K562 (cell line): ENCODE measurements around the gene CLASP1. TPM values are rescaled to one million over a fixed set of nuclear protein-coding genes. Genes with fewer than 3 reads are reported as not detected.
"Not testable (repeated sequence)": the region's sequence is repeated elsewhere in the genome, so short reads cannot be mapped to it uniquely, and the experiment has no call there.

Experiments
- ATAC-seq: fragments of 200-7000 bp; cut with Tn5 transposase; 3 replicates; pipeline ENCODE4 v1.9.1; 2020; ENCODE audit warnings: moderate library complexity
- BruUV-seq: library from RNA; stranded (reverse); fragments of 400-500 nt; replicated peaks from 2 replicates; lab custom pipeline; 2021; lab: Mats Ljungman, UMichigan
- CTCF ChIA-PET: fragments of 300-600 bp; formaldehyde crosslinking; extraction: SDS; loops from one replicate; lab custom pipeline; 2021; ENCODE audit warnings: low intra/inter-chr PET ratio; lab: Yijun Ruan, JAX
- POLR2A ChIA-PET: fragments of 300-600, 350-650 bp; sonication (Branson Sonifier 250); formaldehyde crosslinking; extraction: SDS; loops from one replicate; lab custom pipeline; 2021; ENCODE audit warnings: antibody characterized with exemption, inconsistent platforms; lab: Yijun Ruan, JAX
- DNase-seq, 4 experiments: peaks; one replicate each; pipeline versions ENCODE4 v3.0.0 to v3.0.0-alpha.2; 2011 to 2018; ENCODE audit warnings: low spot score in 3 of 4, mixed read lengths in 3 of 4; ENCODE audit errors: extremely low read depth in 1 of 4
- FAIRE-seq: peaks from 2 replicates; lab custom pipeline; 2011; peaks lifted over from hg19 to GRCh38; lab: Jason Lieb, UNC
- H2AFZ ChIP-seq: 2 replicates; pipeline ENCODE4 v1.6.0; 2011; ENCODE audit warnings: low read depth, low read length, control low read depth, inconsistent platforms
- H3K27ac ChIP-seq: fragments of 200-600 bp; 3 replicates; pipeline ENCODE4 v1.8.0; 2011; ENCODE audit warnings: low read depth, mild to moderate bottlenecking, control low read depth, inconsistent platforms, low read length, moderate library complexity, mixed read lengths; ENCODE audit errors: extremely low read depth
- H3K27me3 ChIP-seq, 2 experiments: fragments of 300-600 bp in 1 of 2; 2 replicates in 1 of 2; 3 replicates in 1 of 2; pipeline versions ENCODE4 v1.6.0 to v1.8.0; 2011; ENCODE audit warnings: inconsistent platforms in 2 of 2, low read length in 2 of 2, mild to moderate bottlenecking in 1 of 2, mixed read lengths in 1 of 2, moderate library complexity in 1 of 2; ENCODE audit not compliant: control insufficient read depth in 2 of 2, insufficient read depth in 2 of 2
- H3K36me3 ChIP-seq: fragments of 300-600 bp; 3 replicates; pipeline ENCODE4 v1.8.0; 2011; ENCODE audit warnings: mild to moderate bottlenecking, low read length, inconsistent platforms; ENCODE audit not compliant: control insufficient read depth, insufficient read depth
- H3K4me1 ChIP-seq, 2 experiments: fragments of 200-600 bp in 1 of 2; replicated peaks in 1 of 2; 2 replicates in 1 of 2; 3 replicates in 1 of 2; pipeline versions ENCODE4 v1.5.1 to v1.8.0; 2011; ENCODE audit warnings: inconsistent platforms in 2 of 2, low read length in 2 of 2, mild to moderate bottlenecking in 1 of 2, mixed read lengths in 1 of 2, moderate library complexity in 1 of 2; ENCODE audit not compliant: control insufficient read depth in 2 of 2, insufficient read depth in 2 of 2
- H3K4me2 ChIP-seq: 2 replicates; pipeline ENCODE4 v1.6.1; 2011; ENCODE audit warnings: low read length, control low read depth, inconsistent platforms, mixed read lengths; ENCODE audit not compliant: insufficient read depth
- H3K4me3 ChIP-seq: fragments of 200-600 bp; sonication (generic), shearing (Covaris generic); 2 replicates; pipeline ENCODE4 v1.5.1; 2016; ENCODE audit warnings: control low read depth, inconsistent platforms
- H3K79me2 ChIP-seq: fragments of 200-600 bp; 3 replicates; pipeline ENCODE4 v1.8.0; 2011; ENCODE audit warnings: low read length, inconsistent platforms; ENCODE audit not compliant: control insufficient read depth, insufficient read depth
- H3K9ac ChIP-seq, 2 experiments: 2 replicates each; pipeline versions ENCODE4 v1.6.0 to v1.6.1; 2011; ENCODE audit warnings: low read depth in 2 of 2, low read length in 2 of 2, control low read depth in 1 of 2, inconsistent platforms in 1 of 2, mild to moderate bottlenecking in 1 of 2, mixed read lengths in 1 of 2; ENCODE audit not compliant: insufficient read depth in 1 of 2
- H3K9me1 ChIP-seq: one replicate; pipeline ENCODE4 v1.6.0; 2011; ENCODE audit warnings: inconsistent platforms, mild to moderate bottlenecking, low read length, moderate library complexity; ENCODE audit not compliant: control insufficient read depth, insufficient read depth
- H3K9me3 ChIP-seq: replicated peaks from 2 replicates; pipeline ENCODE4 v1.5.1; 2011; ENCODE audit warnings: low read depth, low read length, inconsistent platforms; ENCODE audit not compliant: control insufficient read depth, insufficient read depth
- H4K20me1 ChIP-seq: replicated peaks from 2 replicates; pipeline ENCODE4 v1.6.1; 2011; ENCODE audit warnings: low read length, inconsistent platforms, mixed read lengths; ENCODE audit not compliant: control insufficient read depth, insufficient read depth
- EGR1 ChIP-seq: fragments of 450-650 bp; conservative IDR thresholded peaks from 2 replicates; pipeline ENCODE4 v1.6.1; 2017; ENCODE audit warnings: mild to moderate bottlenecking
- ETV6 ChIP-seq, 3 experiments: fragments of 150-350 bp in 1 of 3; sonication (generic) in 1 of 3; formaldehyde crosslinking in 1 of 3; IDR thresholded peaks; 2 replicates each; pipeline versions ENCODE4 v1.6.1 to v1.8.0; 2014 to 2022; ENCODE audit warnings: borderline replicate concordance in 2 of 3, low read depth in 2 of 3, antibody characterized with exemption in 1 of 3, low read length in 1 of 3, mild to moderate bottlenecking in 1 of 3, missing genetic modification reagents in 1 of 3
- HDAC1 ChIP-seq, 2 experiments: fragments of 450-650 bp; IDR thresholded peaks; 2 replicates each; pipeline ENCODE4 v1.6.1; 2016 to 2017; ENCODE audit warnings: inconsistent platforms in 1 of 2, mild to moderate bottlenecking in 1 of 2, moderate library complexity in 1 of 2
- MCM2 ChIP-seq: fragments of 450-650 bp; IDR thresholded peaks from 2 replicates; pipeline ENCODE4 v1.6.1; 2017; ENCODE audit warnings: low read depth, mild to moderate bottlenecking
- SPI1 ChIP-seq: IDR thresholded peaks from 2 replicates; pipeline ENCODE4 v1.6.1; 2011; ENCODE audit warnings: low read depth, low read length, control low read depth, borderline replicate concordance
- TRIM24 ChIP-seq, 2 experiments: fragments of 450-650 bp; IDR thresholded peaks; 2 replicates each; pipeline ENCODE4 v1.6.1; 2016
- ZNF263 ChIP-seq: sonication (generic); formaldehyde crosslinking; IDR thresholded peaks from 2 replicates; pipeline ENCODE4 v1.8.0; 2022; ENCODE audit warnings: mild to moderate bottlenecking, missing genetic modification reagents, borderline replicate concordance
- ZNF431 ChIP-seq: sonication (generic); formaldehyde crosslinking; IDR thresholded peaks from 2 replicates; pipeline ENCODE4 v1.8.0; 2022; ENCODE audit warnings: mild to moderate bottlenecking, missing genetic modification reagents
- WGBS: fragments of 100-300 bp; shearing (Covaris generic); methylation state at CpG from one replicate; pipeline ENCODE4 v1.1.6; 2016; ENCODE audit warnings: low coverage, mixed read lengths; ENCODE audit not compliant: insufficient coverage; ENCODE audit errors: missing lambda C conversion rate; 5-methylcytosine and 5-hydroxymethylcytosine counted together
- in situ Hi-C: fragments of 300-500 bp; cut with MboI; formaldehyde crosslinking; loops from 4 replicates; pipeline ENCODE4 v1.15.0; 2018; ENCODE audit warnings: inconsistent platforms, mixed read lengths
- intact Hi-C: fragments of 100-400 bp; cut with micrococcal nuclease; formaldehyde crosslinking; loops from 2 replicates; pipeline ENCODE4 v1.14.2; 2022
- polyA plus RNA-seq, 8 experiments: library from polyadenylated mRNA; depleted of rRNA in 4 of 8; stranded (reverse) in 5 of 8; unstranded in 3 of 8; fragments of >200 nt; fragmentation: Nextera tagmentation in 2 of 8; fragmentation: Illumina TruSeq in 1 of 8; extraction: Ambion mirVana in 2 of 8; extraction: Trizol in 1 of 8; gene quantifications; 2 replicates each; pipeline versions ENCODE4 v1.2.1 to v1.2.3, GENCODE V29; 2011 to 2014; ENCODE audit warnings: inconsistent platforms in 1 of 8, missing spikeins in 1 of 8
- total RNA-seq, 7 experiments: library from RNA; depleted of rRNA in 6 of 7; stranded (reverse); fragments of >200 nt in 6 of 7; fragmentation: Illumina TruSeq in 2 of 7; extraction: Trizol in 2 of 7; gene quantifications; 2 replicates each; pipeline versions ENCODE4 v1.2.1 to v1.2.3, GENCODE V29; 2011 to 2021; ENCODE audit warnings: low replicate concordance in 1 of 7

The CLASP1 gene
- total and polyA plus RNA-seq, 9 of the 15 experiments (the other 6 are each of a cell fraction or from before 2014, with no cell fraction given): 1.7 to 40.3 (median 20.7) TPM

GRCh38 chr2:121611048-121611649 is 38.1 kb downstream of the CLASP1 start:
- H3K4me3 ChIP-seq; H3K27me3 ChIP-seq; H2AFZ ChIP-seq; H3K4me1 ChIP-seq; H3K9me1 ChIP-seq; H4K20me1 ChIP-seq; H3K9ac ChIP-seq; CTCF ChIA-PET; H3K9me3 ChIP-seq; in situ Hi-C loops; FAIRE-seq; ATAC-seq; DNase-seq; intact Hi-C loops; BruUV-seq; H3K36me3 ChIP-seq; H3K27ac ChIP-seq; H3K4me2 ChIP-seq; POLR2A ChIA-PET; TF ChIP-seq ETV6 (CRISPR knock-in tag; IDR thresholded peaks at IDR 0.05; ENCODE audit: borderline replicate concordance): not testable (repeated sequence)
- H3K79me2 ChIP-seq: peaks cover 40% of the 10 kb centered on the region
- TF ChIP-seq ZNF431 (0 out of 2 replicates have a peak, but pooled peaks have one; percentile 30), ZNF263 (CRISPR knock-in tag) (0 out of 2 replicates have a peak, but pooled peaks have one; percentile 78), HDAC1 (IDR thresholded peaks at IDR 0.05) (peak in 1 of 2 experiments; percentile 18; a peak in 1 of 4 replicates), TRIM24 (IDR thresholded peaks at IDR 0.05) (peak; percentile 51 to 79; a peak in 3 of 4 replicates), SPI1 (peak; percentile 81), EGR1 (0 out of 2 replicates have a peak, but pooled peaks have one; percentile 15), ETV6 (IDR thresholded peaks at IDR 0.05; ENCODE audit: borderline replicate concordance in 1 of 2, low read depth in 2 of 2, low read length in 1 of 2) (peak; percentile 75 to 88; a peak in 3 of 4 replicates), MCM2 (0 out of 2 replicates have a peak, but pooled peaks have one; percentile 4)
- WGBS: 0% methylated on average over 1 of the region's 2 CpGs
